Breast epithelium (tissue), 4 donors: ENCODE results near the gene CD93. TPM values are rescaled to one million over a fixed set of nuclear protein-coding genes. Genes with fewer than 3 reads are reported as not detected.

Source experiments
- DNase-seq, 2 donors: peaks; one replicate each; pipeline ENCODE4 v3.0.0-alpha.2; 2019; ENCODE audit warnings: low spot score in 2 of 2
- H3K27ac ChIP-seq, 2 donors: fragments of 200-600 bp; sonication (generic) in 1 of 2; one replicate each; pipeline ENCODE4 v1.5.1; 2016 to 2019; ENCODE audit warnings: mild to moderate bottlenecking in 1 of 2
- H3K27me3 ChIP-seq, 2 donors: fragments of 200-600 bp; sonication (generic) in 1 of 2; one replicate each; pipeline versions ENCODE4 v1.5.1 to v1.6.0; 2017 to 2019; ENCODE audit warnings: control low read depth in 1 of 2, mild to moderate bottlenecking in 1 of 2
- H3K36me3 ChIP-seq: fragments of 200-600 bp; one replicate; pipeline ENCODE4 v1.5.1; 2019
- H3K4me1 ChIP-seq, 2 donors: fragments of 200-600 bp; sonication (generic); one replicate each; pipeline ENCODE4 v1.5.1; 2016 to 2019; ENCODE audit warnings: control low read depth in 1 of 2
- H3K4me3 ChIP-seq, 3 donors: fragments of 200-600 bp; sonication (generic); 1 replicate in 2 of 3; 2 replicates in 1 of 3; pipeline ENCODE4 v1.5.1; 2016 to 2019; ENCODE audit warnings: mild to moderate bottlenecking in 3 of 3, moderate library complexity in 2 of 3
- H3K9me3 ChIP-seq, 2 donors: fragments of 200-600 bp; sonication (generic) in 1 of 2; one replicate each; pipeline ENCODE4 v1.5.1; 2016 to 2019; ENCODE audit warnings: control low read depth in 1 of 2
- CTCF ChIP-seq, 3 donors: fragments of 450-650 bp; IDR thresholded peaks; one replicate each; pipeline ENCODE4 v1.5.1; 2016 to 2017; ENCODE audit warnings: antibody characterized with exemption in 3 of 3, mild to moderate bottlenecking in 3 of 3, moderate library complexity in 3 of 3
- POLR2A ChIP-seq: fragments of 450-650 bp; IDR thresholded peaks from one replicate; pipeline ENCODE4 v1.6.1; 2016; ENCODE audit warnings: antibody characterized with exemption, mild to moderate bottlenecking, moderate library complexity
- POLR2AphosphoS5 ChIP-seq, 3 donors: sonication (generic); formaldehyde crosslinking; IDR thresholded peaks; one replicate each; pipeline ENCODE4 v1.6.1; 2017; ENCODE audit warnings: antibody characterized with exemption in 3 of 3
- intact Hi-C: fragments of 100-400 bp; cut with DNase I; formaldehyde crosslinking; loops from one replicate; pipeline ENCODE4 v1.15.1; 2023; ENCODE audit warnings: low total_unique reads
- total RNA-seq, 3 donors: library from RNA; depleted of rRNA; stranded (reverse); fragments of >200 nt; gene quantifications; one replicate each; pipeline ENCODE4 v1.1.0, GENCODE V29; 2016

The CD93 gene
- total RNA-seq, 3 donors from 2014 or later = 19.2 to 64.9 (median 36.5) TPM

DNA sequence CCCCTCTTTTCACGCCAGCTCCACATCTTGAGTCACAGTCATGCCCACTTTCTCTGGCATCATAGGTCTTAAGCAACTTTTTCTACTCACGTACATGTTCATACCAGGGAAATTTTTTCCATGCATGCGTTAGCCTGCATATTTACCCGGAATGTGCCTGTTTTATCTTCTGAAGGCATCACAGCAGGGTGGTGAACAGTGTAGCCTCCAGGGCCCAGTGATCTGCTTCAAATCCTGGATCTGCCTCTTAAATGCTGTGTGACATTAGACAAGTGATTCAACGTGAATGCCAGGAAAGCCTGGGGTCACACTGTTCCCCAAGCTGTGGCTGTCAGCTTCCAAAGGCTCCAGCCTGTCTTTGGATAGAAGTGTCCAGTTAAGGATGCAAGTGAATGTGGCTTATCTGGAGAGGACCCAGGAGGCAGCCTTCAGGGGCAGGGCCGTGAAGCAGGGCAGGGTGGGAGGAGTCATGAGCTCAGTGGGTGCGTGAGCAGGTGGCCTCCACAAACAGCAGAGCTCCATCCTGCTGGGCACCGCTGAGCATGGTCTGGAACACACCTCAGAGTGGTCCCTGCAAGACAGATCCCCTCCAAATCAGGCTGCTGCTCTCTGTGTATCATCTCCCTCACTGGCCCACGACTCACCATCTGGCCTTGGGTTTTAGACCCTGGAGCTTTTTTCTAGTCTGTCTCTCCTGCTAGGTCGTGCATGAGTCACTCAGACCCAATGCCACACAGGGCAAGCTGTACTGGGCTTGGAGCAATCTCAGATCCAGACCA, 30.4 kb upstream of the CD93 start:
- H3K36me3 ChIP-seq = no peaks in the 10 kb centered on the region
- TF ChIP-seq POLR2A (no peak), POLR2AphosphoS5 (IDR thresholded peaks at IDR 0.05) (no peak), CTCF (IDR thresholded peaks at IDR 0.05) (no peak)
- H3K27ac ChIP-seq = no peak overlapping the region
- no peaks in the 10 kb centered on the region for H3K4me1 ChIP-seq
- intact Hi-C loops = no loop called here
- no peak overlapping the region for H3K4me3 ChIP-seq
- H3K9me3 ChIP-seq = no peaks in the 10 kb centered on the region
- H3K27me3 ChIP-seq = no peaks in the 10 kb centered on the region
- DNase-seq = peak in 1 of 2 donors; percentile 34

- Histone ChIP-seq H3K27ac (no peak overlapping the region), H3K36me3 (no peaks in the 10 kb centered on the region), H3K4me3 (no peak overlapping the region), H3K9me3 (no peaks in the 10 kb centered on the region), H3K4me1 (no peaks in the 10 kb centered on the region), H3K27me3 (no peaks in the 10 kb centered on the region)
- no peak for TF ChIP-seq CTCF (IDR thresholded peaks at IDR 0.05)
- no peak for TF ChIP-seq POLR2A
- no peak for TF ChIP-seq POLR2AphosphoS5 (IDR thresholded peaks at IDR 0.05)
- no peak for DNase-seq
- intact Hi-C loops = no loop called here
Measured at GRCh38 chr20:23115822-23116221, 29.7 kb upstream of the CD93 start.

- no peak for DNase-seq
- H3K36me3 ChIP-seq = no peaks in the 10 kb centered on the region
- H3K4me3 ChIP-seq = no peak overlapping the region
- no peaks in the 10 kb centered on the region for H3K4me1 ChIP-seq
- TF ChIP-seq POLR2A (no peak), CTCF (IDR thresholded peaks at IDR 0.05) (no peak)
- no peaks in the 10 kb centered on the region for H3K9me3 ChIP-seq
- H3K27ac ChIP-seq = no peak overlapping the region
- no peaks in the 10 kb centered on the region for H3K27me3 ChIP-seq
- intact Hi-C loops = no loop called here
Measured at GRCh38 chr20:23114448-23115082, 28.4 kb upstream of the CD93 start.

DNA sequence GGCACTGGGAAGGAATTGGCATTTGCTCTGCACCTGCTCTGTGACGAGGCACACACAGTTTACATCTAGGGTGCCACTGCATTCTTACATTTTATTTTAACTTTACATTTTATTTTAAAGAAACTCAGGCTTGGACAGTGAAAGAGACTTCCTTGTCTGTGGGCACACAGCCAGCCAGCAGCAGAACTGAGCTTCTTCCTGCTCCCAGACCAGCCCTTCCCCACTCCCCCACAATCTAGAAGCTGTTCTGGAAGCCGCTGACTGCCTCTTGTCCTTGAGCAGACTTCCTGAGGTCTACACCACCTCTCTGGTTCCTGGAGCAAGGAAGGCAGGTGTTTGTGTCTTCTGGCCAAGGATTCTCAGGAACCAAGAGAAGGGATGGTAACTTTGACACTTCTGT, 27.9 kb upstream of the CD93 start:
- intact Hi-C loops = no loop called here
- H3K4me3 ChIP-seq = no peak overlapping the region
- no peaks in the 10 kb centered on the region for H3K9me3 ChIP-seq
- no peaks in the 10 kb centered on the region for H3K36me3 ChIP-seq
- no peak for DNase-seq
- H3K27me3 ChIP-seq = no peaks in the 10 kb centered on the region
- TF ChIP-seq CTCF (IDR thresholded peaks at IDR 0.05) = no peak
- TF ChIP-seq POLR2A = no peak
- no peak for TF ChIP-seq POLR2AphosphoS5 (IDR thresholded peaks at IDR 0.05)
- no peak overlapping the region for H3K27ac ChIP-seq
- H3K4me1 ChIP-seq = no peaks in the 10 kb centered on the region

GRCh38 chr20:23112595-23112994, 26.5 kb upstream of the CD93 start:
- intact Hi-C loops = no loop called here
- no peak for DNase-seq
- Histone ChIP-seq H3K27me3 (no peaks in the 10 kb centered on the region), H3K4me1 (no peaks in the 10 kb centered on the region), H3K4me3 (no peak overlapping the region), H3K9me3 (no peaks in the 10 kb centered on the region), H3K27ac (no peak overlapping the region), H3K36me3 (no peaks in the 10 kb centered on the region)
- TF ChIP-seq POLR2AphosphoS5 (IDR thresholded peaks at IDR 0.05) (no peak), POLR2A (no peak), CTCF (IDR thresholded peaks at IDR 0.05) (no peak)
